HG03025 (cell line): ENCODE measurements around the gene TUBA1C.
"Not testable (repeated sequence)": the region's sequence is repeated elsewhere in the genome, so short reads cannot be mapped to it uniquely, and the experiment has no call there.

Experiments used
- ATAC-seq: cut with Tn5 transposase; IDR thresholded peaks from one replicate; pipeline ENCODE4 v1.9.1; 2021; ENCODE audit warnings: mild to moderate bottlenecking, moderate library complexity; ENCODE audit not compliant: unreplicated experiment, low FRiP score

The TUBA1C gene

GRCh38 chr12:49255456-49255855, 9.4 kb upstream of the TUBA1C start:
- ATAC-seq, result not testable (repeated sequence)

GRCh38 chr12:49255857-49256637, 8.8 kb upstream of the TUBA1C start:
- ATAC-seq, result no peak

GRCh38 chr12:49257508-49258184, 7.2 kb upstream of the TUBA1C start:
- ATAC-seq, result not testable (repeated sequence)

GRCh38 chr12:49259452-49259851, 5.4 kb upstream of the TUBA1C start:
- ATAC-seq, result no peak

- ATAC-seq, result no peak
Observed at GRCh38 chr12:49260166-49260565, 4.7 kb upstream of the TUBA1C start.

- ATAC-seq, result no peak
Observed at GRCh38 chr12:49260571-49261363, 4.1 kb upstream of the TUBA1C start.

GRCh38 chr12:49261721-49262120, 3.2 kb upstream of the TUBA1C start:
- ATAC-seq, result no peak

GRCh38 chr12:49263400-49263763, 1.5 kb upstream of the TUBA1C start:
- ATAC-seq, result no peak

- ATAC-seq, result peak; percentile 18
Observed at GRCh38 chr12:49264466-49264872, 413 bp upstream of the TUBA1C start.

- not testable (repeated sequence) for ATAC-seq
Observed at GRCh38 chr12:49269191-49269590, 4.3 kb downstream of the TUBA1C start.

- ATAC-seq, result no peak
Observed at GRCh38 chr12:49272790-49273725, 8.2 kb downstream of the TUBA1C start.

- no peak for ATAC-seq
Observed at GRCh38 chr12:49273726-49274395, 9.0 kb downstream of the TUBA1C start.

- no peak for ATAC-seq
Observed at GRCh38 chr12:49274396-49275069, 9.7 kb downstream of the TUBA1C start.

- no peak for ATAC-seq
Observed at GRCh38 chr12:49276304-49277290, 11.7 kb downstream of the TUBA1C start.

- ATAC-seq, result no peak
Observed at GRCh38 chr12:49277466-49277865, 12.6 kb downstream of the TUBA1C start.

GRCh38 chr12:49279706-49280159, 14.9 kb downstream of the TUBA1C start:
- ATAC-seq, result no peak

- ATAC-seq, result not testable (repeated sequence)
Observed at GRCh38 chr12:49280545-49280944, 15.7 kb downstream of the TUBA1C start.

GRCh38 chr12:49282302-49282701, 17.4 kb downstream of the TUBA1C start:
- no peak for ATAC-seq
